HT1080 (cell line): ENCODE results near the gene EML3. TPM values are rescaled to one million over a fixed set of nuclear protein-coding genes. Genes with fewer than 3 reads are reported as not detected.
"Not testable (repeated sequence)": the region's sequence is repeated elsewhere in the genome, so short reads cannot be mapped to it uniquely, and the experiment has no call there.

ENCODE experiments used
- DNase-seq: peaks from one replicate; pipeline ENCODE4 v3.0.0-alpha.2; 2015; ENCODE audit warnings: low read depth
- total RNA-seq: library from RNA; depleted of rRNA; stranded (reverse); fragments of >200 nt; shearing (Covaris generic); gene quantifications from 2 replicates; pipeline ENCODE4 v1.2.3, GENCODE V29; 2014

EML3 gene
- total RNA-seq, 1 experiment from 2014 or later, result 28.7 TPM

DNA sequence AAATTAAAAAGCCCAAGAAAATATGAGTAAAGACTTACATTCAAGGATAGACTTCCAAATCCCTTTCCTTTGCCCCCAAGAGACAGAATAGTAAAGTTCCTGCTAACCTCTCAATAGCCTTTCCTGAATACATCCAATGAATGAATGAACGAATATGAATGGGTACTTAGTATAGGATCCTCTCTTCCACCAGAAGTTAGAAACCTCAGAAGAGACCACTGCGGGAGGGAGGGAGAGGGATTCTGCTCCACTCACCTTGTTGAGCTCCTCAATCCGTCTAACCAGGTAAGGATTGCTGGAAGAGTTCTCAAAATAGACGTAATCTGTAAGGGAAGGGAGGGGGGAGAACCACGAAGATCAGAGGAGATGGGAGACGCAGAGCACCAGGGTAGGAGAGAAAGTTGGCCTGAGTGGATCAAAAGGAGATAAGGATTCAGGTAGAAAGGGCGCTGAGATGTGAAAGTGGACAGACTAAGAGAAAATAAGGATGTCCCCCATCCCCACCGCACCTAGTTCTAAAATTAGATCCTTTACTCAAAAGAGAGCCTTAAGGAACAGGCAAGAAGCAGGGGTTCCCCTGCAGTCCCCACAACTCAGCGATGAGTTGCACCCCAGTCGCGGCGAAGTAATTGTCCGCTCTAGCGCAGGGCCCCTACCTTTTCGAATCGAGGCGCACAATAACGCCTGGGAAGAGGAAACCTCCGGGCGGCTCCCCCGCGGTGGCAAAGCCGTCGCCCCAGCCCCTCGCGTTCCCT is 12.0 kb downstream of the EML3 start:
- DNase-seq, result no peak

GRCh38 chr11:62599901-62600300 is 12.7 kb downstream of the EML3 start:
- no peak for DNase-seq

- DNase-seq, result peak; percentile 98
Measured at GRCh38 chr11:62599069-62599696, 13.4 kb downstream of the EML3 start.

- DNase-seq, result no peak
Measured at GRCh38 chr11:62595124-62595523, 17.5 kb downstream of the EML3 start.

GRCh38 chr11:62593434-62594044 is 19.0 kb downstream of the EML3 start:
- peak; percentile 65 for DNase-seq

DNA sequence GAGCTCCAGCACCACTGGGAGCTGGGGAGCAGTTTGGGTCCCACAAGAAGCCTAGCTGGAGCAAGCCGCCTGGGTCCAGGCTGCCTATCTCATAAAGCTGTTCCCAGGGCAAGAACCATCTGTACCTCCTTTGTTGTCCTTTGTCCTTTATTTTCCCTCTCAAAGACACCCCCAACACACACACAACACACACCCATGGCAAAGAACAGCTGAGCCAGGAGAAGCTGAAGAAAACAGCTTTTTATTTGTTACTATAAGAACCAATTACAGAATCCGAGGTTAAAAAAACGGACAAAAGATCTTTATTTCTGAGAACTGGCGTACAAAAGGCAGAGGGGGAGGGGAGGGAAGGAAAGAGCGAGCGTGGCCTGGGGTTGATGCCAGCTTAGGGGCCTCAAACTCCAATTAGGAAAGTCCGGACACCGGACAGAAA is 19.6 kb downstream of the EML3 start:
- no peak for DNase-seq

DNA sequence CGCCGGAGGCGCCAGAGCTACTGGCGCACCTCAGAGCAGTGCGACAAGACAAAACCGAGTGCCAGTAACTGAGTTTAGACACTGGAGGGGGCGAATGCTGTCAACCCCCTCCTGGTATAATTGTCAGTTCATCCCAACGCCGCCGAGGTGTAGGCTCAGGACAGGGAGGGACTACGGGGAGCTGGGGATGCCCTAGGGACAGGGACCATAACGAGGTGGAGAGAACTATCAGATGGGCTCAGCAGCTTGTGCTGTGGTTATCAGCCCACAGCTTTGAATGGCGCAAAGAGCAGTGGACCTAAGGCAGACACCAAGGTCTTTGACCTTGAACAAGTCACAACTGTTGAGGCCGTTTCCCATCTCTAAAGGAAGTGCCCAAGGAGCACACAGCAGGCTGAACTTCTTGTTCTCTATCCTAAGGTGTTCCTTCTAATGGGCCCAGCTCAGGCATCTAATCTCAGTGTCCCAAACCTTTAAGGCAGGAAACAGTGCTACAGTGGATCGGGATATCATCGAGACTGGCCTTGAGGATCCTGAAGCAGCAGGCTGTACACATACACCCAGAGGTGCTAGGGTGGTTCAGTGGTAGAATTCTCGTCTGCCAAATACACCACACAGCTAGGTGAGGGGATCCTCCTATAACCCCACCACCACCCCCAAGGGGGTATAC is 20.3 kb downstream of the EML3 start:
- no peak for DNase-seq

DNA sequence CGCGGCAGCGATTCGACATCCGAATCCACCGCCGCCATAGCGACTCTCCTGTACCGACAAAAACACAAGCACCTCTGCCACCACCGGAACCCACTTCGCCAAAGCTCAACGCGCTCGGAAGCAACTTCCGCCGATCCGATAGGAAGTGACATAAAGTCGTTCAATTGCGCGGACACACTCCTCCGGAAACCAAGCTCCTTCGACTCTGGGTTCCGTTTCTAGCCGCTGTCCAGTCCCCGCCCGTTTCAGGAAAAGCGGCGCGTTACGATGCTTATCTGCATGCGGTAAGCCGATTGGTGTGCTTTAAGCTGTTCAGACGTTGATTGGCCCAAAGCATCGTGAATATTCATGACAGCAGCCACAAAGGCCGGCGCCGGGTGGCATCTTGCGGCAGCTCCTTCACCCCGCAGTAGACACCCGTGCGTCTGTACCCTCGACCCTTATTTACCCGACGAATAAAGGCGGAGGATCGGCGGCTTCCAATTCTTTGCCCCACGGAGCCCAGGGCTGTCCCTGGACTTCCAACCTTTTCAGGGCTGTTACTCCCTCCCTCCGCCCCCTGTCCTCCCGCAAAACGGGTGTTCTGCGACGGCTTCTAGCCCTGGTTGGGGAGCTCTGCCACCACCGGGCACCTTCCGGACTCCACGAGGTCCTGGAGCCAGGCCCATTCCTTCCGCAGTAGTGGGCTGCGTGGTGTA is 21.0 kb downstream of the EML3 start, which contains the start of gene TUT1:
Gene TUT1 (minus strand): TSS at position 76 of the 698 bp plus-strand sequence. CDS start 38 bp downstream, at position 38.
- DNase-seq, result peak; percentile 99

- DNase-seq, result peak; percentile 45
Measured at GRCh38 chr11:62588966-62589637, 23.5 kb downstream of the EML3 start.

DNA sequence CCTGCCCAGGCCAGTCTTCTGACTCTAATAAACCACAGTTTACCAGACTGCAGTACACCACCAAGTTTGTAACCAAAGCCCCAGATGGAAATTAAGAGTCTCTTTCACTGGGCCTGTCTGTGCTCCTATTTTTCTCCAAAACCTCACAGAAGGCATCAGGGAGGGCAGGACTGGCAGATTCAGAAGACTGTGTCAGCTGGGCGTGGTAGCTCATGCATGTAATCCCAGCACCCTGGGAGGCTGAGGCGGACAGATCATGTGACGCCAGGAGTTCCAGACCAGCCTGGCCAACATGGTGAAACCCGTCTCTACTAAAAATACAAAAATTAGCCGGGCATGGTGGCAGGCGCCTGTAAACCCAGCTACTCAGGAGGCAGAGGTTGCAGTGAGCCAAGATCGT is 27.2 kb downstream of the EML3 start:
- DNase-seq, result not testable (repeated sequence)

GRCh38 chr11:62581735-62582134 is 30.8 kb downstream of the EML3 start:
- not testable (repeated sequence) for DNase-seq

DNA sequence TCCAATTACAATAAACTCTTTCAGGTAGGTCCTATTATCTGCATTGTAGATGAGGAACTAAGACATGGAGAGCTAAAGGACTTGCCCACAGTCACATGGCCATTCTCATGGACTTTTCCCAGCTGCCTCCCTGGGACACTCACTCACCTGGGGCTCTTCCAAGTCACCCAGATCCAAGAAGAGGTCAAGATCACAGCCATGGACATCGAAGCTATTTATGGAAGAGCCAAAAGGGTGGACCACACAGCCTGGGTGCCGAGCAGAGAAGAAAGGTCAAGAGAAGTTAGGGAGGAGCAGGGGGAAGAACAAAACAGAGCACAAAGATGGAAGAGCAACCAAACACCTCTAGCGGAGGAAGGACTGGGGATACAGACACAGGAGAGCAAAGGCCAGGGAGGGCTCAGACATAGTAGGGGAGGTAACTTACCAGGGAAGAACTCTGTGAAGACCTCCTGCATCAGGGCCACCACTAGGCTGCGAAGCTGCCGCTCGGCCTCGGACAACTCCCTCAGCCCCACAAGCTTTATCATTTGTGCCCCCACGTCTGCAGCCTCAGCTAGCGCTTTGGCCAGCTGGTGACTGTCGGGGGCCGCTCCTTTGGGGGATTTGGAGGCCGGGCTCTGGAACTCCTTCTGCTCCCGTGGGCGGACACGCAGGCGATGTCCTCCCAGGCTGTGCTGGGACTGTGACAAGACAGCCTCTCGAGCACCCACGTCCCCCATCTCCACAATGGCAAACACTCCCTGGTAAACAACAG is 31.4 kb downstream of the EML3 start:
- DNase-seq, result no peak

- no peak for DNase-seq
Measured at GRCh38 chr11:62579252-62579651, 33.3 kb downstream of the EML3 start.

DNA sequence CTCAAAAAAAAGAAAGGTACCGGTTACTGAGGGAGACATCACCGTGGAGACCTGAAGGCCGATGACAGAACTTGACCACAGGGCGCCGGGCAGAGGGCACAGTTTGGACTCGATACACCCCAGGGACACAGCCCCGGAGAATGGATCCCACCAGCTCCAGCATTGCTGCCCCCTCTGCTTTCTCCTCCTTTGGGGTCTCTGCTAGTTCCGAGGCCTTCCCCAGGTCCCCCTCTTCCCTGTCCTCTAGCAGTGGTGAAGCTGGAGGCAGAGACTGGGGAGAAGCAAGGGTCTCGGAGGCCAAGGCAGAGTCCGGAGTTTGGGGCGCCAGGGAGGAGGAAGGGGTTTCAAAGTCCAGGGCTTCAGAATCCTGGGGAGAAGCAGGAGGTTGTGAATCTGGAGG is 34.0 kb downstream of the EML3 start:
- DNase-seq, result no peak

DNA sequence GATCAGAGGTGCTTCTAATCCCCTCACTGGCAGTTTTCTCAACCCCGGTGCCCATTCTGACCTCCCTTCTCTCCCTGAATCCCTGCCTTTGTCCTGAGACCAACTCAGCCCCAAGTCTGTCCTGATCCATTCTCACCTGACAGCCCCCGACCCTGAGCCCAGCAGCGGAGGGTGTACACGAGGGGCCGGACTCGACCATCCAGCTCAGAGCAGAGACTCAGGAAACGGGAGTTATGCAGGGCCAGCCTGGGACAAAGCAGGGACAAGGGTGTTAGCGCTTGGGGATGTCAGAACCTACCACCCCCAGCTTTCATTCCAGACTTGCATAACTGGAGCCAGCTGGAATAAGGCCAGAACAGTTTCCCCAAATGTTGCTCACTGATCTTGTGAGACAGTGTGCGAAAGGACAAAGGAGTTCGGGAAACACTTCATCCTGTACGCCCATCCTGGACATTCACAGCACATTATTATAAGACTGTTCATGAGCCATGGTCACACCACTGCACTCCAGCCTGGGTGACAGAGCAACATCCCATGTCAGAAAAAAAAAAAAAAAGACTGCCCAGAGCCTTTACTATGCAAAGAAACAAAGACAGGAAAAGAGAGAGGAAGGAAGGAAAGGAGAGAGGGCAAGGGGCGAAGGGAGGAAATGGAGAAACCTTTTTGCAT is 35.4 kb downstream of the EML3 start:
- no peak for DNase-seq

GRCh38 chr11:62575837-62576236 is 36.7 kb downstream of the EML3 start:
- no peak for DNase-seq

DNA sequence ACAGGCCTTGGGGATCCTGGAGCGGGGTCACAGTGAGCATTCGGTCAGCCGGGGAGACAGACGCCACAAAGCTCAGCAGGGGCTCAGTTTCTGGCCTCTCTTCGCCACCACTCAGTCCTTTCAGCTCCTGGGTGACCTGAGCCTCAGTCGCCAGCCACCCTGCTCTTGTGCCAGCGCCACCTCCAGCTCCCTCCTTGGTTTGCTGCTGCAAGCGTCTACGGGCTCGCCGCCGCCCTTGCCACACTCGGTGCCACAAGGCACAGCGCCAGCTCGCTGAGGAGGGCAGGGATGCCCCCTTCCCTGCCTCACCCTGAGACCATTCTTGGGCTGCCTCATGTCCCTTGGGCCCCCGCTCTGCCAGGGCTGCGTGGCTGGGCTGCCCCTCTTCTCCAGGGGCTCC is 37.4 kb downstream of the EML3 start:
- DNase-seq, result no peak

DNA sequence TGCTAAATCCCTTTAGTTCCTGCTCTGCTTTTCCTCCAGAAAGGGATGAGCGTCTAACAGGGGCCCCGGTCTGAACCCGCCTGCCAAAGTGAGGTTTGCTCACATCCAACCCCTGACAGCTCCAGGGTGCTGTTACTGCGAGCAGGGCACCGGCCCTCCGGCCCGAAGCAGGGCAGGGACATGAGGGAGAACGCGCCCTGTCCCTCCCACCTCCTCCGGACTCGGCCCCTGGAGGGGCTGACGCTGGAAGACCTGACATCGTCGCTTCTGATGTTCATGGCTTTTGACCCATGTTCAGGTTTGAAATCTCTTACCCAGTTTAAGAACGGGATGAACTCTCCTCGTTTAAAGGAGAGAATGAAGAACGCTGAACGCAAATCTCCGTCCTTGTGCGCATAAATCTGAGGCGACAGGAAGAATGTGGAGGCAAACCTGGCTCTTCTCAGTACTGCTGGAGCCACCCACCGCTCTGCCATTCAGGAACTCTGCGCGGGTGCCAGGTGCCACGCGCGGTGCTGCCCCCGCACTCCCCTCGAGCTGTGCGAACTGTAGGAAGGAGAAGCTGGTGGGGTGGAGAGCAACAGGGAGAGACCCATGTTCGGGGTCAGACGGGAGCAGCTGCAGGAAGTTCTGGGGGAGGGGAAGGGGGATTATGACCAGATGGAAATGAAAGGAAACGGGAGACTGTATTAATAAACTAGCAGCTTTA is 38.1 kb downstream of the EML3 start:
- no peak for DNase-seq
